ENCODE data around the gene ATAD3B. TPM values are rescaled to one million over a fixed set of nuclear protein-coding genes. Genes with fewer than 3 reads are reported as not detected.
"Not testable (repeated sequence)": the region's sequence is repeated elsewhere in the genome, so short reads cannot be mapped to it uniquely, and the experiment has no call there.

The ATAD3B gene
- total and polyA plus RNA-seq, 2 donors (not counting 3 experiments of a cell fraction or from before 2014, with no cell fraction given) = 20.5 to 48.2 TPM

DNA sequence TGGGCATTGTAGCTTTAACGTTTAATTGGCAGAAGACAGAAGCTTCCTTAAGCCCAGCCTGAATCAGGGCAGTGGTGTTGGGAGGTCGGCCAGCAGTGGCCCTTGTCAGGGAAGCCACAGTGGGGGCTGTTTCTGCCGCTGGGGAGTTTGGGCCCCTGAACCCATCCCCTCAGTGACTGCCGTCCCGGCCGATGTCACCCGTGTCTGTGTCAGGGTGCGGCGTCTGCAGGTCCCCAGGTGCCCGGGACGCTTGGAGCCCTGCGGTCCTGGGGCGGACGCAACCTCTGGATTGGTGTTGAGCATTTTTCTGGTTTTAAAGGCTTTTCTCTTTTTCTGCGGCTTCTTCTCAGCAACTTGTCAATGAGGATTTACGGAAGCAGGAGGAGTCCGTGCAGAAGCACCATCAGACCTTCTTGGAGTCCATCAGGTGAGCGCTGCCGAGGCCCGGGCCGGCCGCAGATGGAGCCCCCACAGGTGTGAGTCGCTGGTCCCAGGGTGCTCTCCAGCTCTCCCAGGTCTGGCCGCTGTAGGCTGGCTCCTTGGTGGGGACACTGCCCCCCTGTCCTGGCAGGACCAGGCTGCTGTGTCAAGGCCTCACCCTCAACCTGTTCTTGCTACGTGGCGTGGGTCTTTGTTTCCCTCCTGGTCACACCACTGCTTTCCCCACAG is 19.7 kb upstream of the ATAD3B start:
- TF ChIP-seq GATA2 (IDR thresholded peaks at IDR 0.05; ENCODE audit: insufficient read depth, insufficient read length, low read depth, low read length) (no peak), EZH2 (IDR thresholded peaks at IDR 0.05; ENCODE audit: borderline replicate concordance, low read depth, low read length, severe bottlenecking) (no peak), MYC (IDR thresholded peaks at IDR 0.05; ENCODE audit: low read depth, low read length) (no peak), FOS (IDR thresholded peaks at IDR 0.05; ENCODE audit: borderline replicate concordance, insufficient read depth, low read length) (no peak), JUN (IDR thresholded peaks at IDR 0.05; ENCODE audit: borderline replicate concordance, insufficient read depth, insufficient read length, low read depth) (no peak), POLR2A (IDR thresholded peaks at IDR 0.05; ENCODE audit: low read depth, low read length) (no peak), MAX (IDR thresholded peaks at IDR 0.05; ENCODE audit: insufficient read depth, insufficient read length) (no peak), POLR2AphosphoS5 (IDR thresholded peaks at IDR 0.05; ENCODE audit: insufficient read depth, low read depth, low read length) (no peak)
- TF ChIP-seq, protein P1, sequence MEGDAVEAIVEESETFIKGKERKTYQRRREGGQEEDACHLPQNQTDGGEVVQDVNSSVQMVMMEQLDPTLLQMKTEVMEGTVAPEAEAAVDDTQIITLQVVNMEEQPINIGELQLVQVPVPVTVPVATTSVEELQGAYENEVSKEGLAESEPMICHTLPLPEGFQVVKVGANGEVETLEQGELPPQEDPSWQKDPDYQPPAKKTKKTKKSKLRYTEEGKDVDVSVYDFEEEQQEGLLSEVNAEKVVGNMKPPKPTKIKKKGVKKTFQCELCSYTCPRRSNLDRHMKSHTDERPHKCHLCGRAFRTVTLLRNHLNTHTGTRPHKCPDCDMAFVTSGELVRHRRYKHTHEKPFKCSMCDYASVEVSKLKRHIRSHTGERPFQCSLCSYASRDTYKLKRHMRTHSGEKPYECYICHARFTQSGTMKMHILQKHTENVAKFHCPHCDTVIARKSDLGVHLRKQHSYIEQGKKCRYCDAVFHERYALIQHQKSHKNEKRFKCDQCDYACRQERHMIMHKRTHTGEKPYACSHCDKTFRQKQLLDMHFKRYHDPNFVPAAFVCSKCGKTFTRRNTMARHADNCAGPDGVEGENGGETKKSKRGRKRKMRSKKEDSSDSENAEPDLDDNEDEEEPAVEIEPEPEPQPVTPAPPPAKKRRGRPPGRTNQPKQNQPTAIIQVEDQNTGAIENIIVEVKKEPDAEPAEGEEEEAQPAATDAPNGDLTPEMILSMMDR (IDR thresholded peaks at IDR 0.05; ENCODE audit: extremely low read depth in 1 of 2, insufficient read depth in 1 of 2, low read depth in 1 of 2, low read length in 2 of 2) = no peak
- CTCF ChIA-PET = interaction anchor here (2.7 kb wide), 1 partner anchor 11 kb away, joined by 6 read pairs; no protein-coding TSS in a partner anchor

GRCh38 chr1:1452365-1452739 is 19.2 kb upstream of the ATAD3B start:
- H4K20me1 ChIP-seq (replicated peaks; ENCODE audit: control insufficient read depth, extremely low read depth, insufficient read depth, low read length); H3K4me2 ChIP-seq (ENCODE audit: insufficient read depth, low read length); BruUV-seq (replicated peaks); H3K36me3 ChIP-seq (ENCODE audit: control insufficient read depth in 2 of 2, extremely low read depth in 1 of 2, insufficient read depth in 2 of 2, low read length in 2 of 2); FAIRE-seq; H2AFZ ChIP-seq (ENCODE audit: low read depth, low read length); H3K9me3 ChIP-seq (replicated peaks; ENCODE audit: control insufficient read depth, insufficient read depth, low read length); H3K27me3 ChIP-seq (ENCODE audit: control insufficient read depth in 2 of 2, insufficient read depth in 2 of 2, low read length in 2 of 2); H3K4me1 ChIP-seq (ENCODE audit: control insufficient read depth, extremely low read depth, insufficient read depth, low read length); CTCF ChIA-PET; intact Hi-C loops (cut with micrococcal nuclease); H3K9me1 ChIP-seq (replicated peaks; ENCODE audit: control insufficient read depth, extremely low read depth, insufficient read depth, low read length); dilution Hi-C loops (cut with MboI; ENCODE audit: extremely low pct_ligation_motif_present, low sequenced_read_pairs); H3K79me2 ChIP-seq (ENCODE audit: control insufficient read depth, insufficient read depth, low read length); H3K9ac ChIP-seq (replicated peaks; ENCODE audit: extremely low read depth, insufficient read depth, low read length); H3K4me3 ChIP-seq (replicated peaks in 1 of 3; ENCODE audit: insufficient read depth in 1 of 3, low read depth in 1 of 3, low read length in 3 of 3); POLR2A ChIA-PET; H3K27ac ChIP-seq (ENCODE audit: insufficient read depth, low read depth, low read length); DNase-seq (ENCODE audit: low read depth, low spot score): not testable (repeated sequence)

More for the DNA sequence above, 19.7 kb upstream of the ATAD3B start:
- Histone ChIP-seq H3K4me2 (ENCODE audit: insufficient read depth, low read length) (no peak overlapping the region), H3K9me1 (replicated peaks; ENCODE audit: control insufficient read depth, extremely low read depth, insufficient read depth, low read length) (no peaks in the 10 kb centered on the region), H3K27me3 (ENCODE audit: control insufficient read depth in 2 of 2, insufficient read depth in 2 of 2, low read length in 2 of 2) (no peaks in the 10 kb centered on the region), H3K9me3 (replicated peaks; ENCODE audit: control insufficient read depth, insufficient read depth, low read length) (no peaks in the 10 kb centered on the region), H3K4me3 (replicated peaks in 1 of 3; ENCODE audit: insufficient read depth in 1 of 3, low read depth in 1 of 3, low read length in 3 of 3) (no peak overlapping the region), H3K4me1 (ENCODE audit: control insufficient read depth, extremely low read depth, insufficient read depth, low read length) (no peaks in the 10 kb centered on the region), H3K9ac (replicated peaks; ENCODE audit: extremely low read depth, insufficient read depth, low read length) (no peak overlapping the region), H3K36me3 (ENCODE audit: control insufficient read depth in 2 of 2, extremely low read depth in 1 of 2, insufficient read depth in 2 of 2, low read length in 2 of 2) (no peaks in the 10 kb centered on the region), H3K79me2 (ENCODE audit: control insufficient read depth, insufficient read depth, low read length) (no peaks in the 10 kb centered on the region), H4K20me1 (replicated peaks; ENCODE audit: control insufficient read depth, extremely low read depth, insufficient read depth, low read length) (no peaks in the 10 kb centered on the region), H3K27ac (ENCODE audit: insufficient read depth, low read depth, low read length) (no peak overlapping the region), H2AFZ (ENCODE audit: low read depth, low read length) (no peak overlapping the region)
- no TSS peak for BruUV-seq (replicated peaks)
- dilution Hi-C loops (cut with MboI; ENCODE audit: extremely low pct_ligation_motif_present, low sequenced_read_pairs) (no loop called here), intact Hi-C loops (cut with micrococcal nuclease) (no loop called here)
- POLR2A ChIA-PET = no interaction called here
- DNase-seq (ENCODE audit: low read depth, low spot score) (no peak), FAIRE-seq (no peak)
